Activated B cell treated with CpG ODN at 0.5 μM for 24 hours (primary cell): ENCODE results near the gene STXBP3. TPM values are rescaled to one million over a fixed set of nuclear protein-coding genes. Genes with fewer than 3 reads are reported as not detected.

Experiments used
- ATAC-seq: fragments of 200-7000 bp; cut with Tn5 transposase; one replicate; pipeline ENCODE4 v1.10.0; 2021; ENCODE audit warnings: low read depth, mild to moderate bottlenecking, moderate library complexity
- CTCF ChIA-PET: fragments of 350-600 bp; sonication (Branson Sonifier 250); formaldehyde crosslinking; loops from one replicate; lab custom pipeline; 2021; ENCODE audit warnings: antibody characterized with exemption; lab: Charles Lee
- POLR2A ChIA-PET: fragments of 350-600 bp; sonication (Branson Sonifier 250); formaldehyde crosslinking; loops from one replicate; lab custom pipeline; 2021; ENCODE audit warnings: antibody characterized with exemption; lab: Charles Lee
- DNase-seq: peaks from one replicate; pipeline ENCODE4 v3.0.0; 2022
- H3K27ac Mint-ChIP-seq: one replicate; pipeline ENCODE4 v1.8.0; 2020; ENCODE audit warnings: mixed read lengths
- H3K27me3 Mint-ChIP-seq: one replicate; pipeline ENCODE4 v1.8.0; 2021; ENCODE audit warnings: mixed read lengths
- H3K36me3 Mint-ChIP-seq: one replicate; pipeline ENCODE4 v1.8.0; 2021; ENCODE audit warnings: low read depth, mixed read lengths
- H3K4me1 Mint-ChIP-seq: one replicate; pipeline ENCODE4 v1.8.0; 2021; ENCODE audit warnings: mixed read lengths
- H3K4me3 Mint-ChIP-seq: one replicate; pipeline ENCODE4 v1.8.0; 2020; ENCODE audit warnings: mild to moderate bottlenecking, mixed read lengths
- H3K9me3 Mint-ChIP-seq: one replicate; pipeline ENCODE4 v1.8.0; 2020; ENCODE audit warnings: mixed read lengths
- intact Hi-C: fragments of 100-400 bp; cut with micrococcal nuclease; formaldehyde crosslinking; loops from one replicate; pipeline ENCODE4 v1.15.1; 2024
- total RNA-seq: library from RNA; stranded (reverse); gene quantifications from 2 replicates; pipeline ENCODE4 v1.2.3, GENCODE V29; 2022
- TF ChIP-seq, protein P1 (sequence below): fragments of 200-600 bp; IDR thresholded peaks from one replicate; pipeline ENCODE4 v1.8.0; 2022; ENCODE audit warnings: antibody characterized with exemption, mild to moderate bottlenecking

The STXBP3 gene
- total RNA-seq, 1 donor from 2014 or later: 46.4 TPM

DNA sequence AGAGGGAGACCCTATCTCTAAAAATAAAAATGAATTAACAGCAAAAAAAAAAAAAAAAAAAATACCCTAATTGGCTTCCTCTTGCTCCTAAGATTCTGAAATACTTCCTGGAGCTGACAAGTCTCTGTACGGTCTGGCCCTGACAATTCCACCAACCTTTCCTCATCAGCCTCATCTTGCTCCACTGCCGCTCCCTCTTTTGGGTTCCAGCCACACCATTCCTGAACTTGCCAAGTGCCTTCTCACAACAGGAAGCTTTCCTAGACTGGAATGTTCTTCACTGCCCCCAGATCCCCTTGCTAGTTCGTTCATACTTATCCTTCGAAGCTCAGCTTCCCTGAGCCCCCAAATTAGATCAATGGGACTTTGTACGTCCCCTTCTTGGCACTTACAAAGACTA lies 73.4 kb downstream of the STXBP3 start:
- POLR2A ChIA-PET: interaction anchor here (0.6 to 0.7 kb wide), 2 partner anchors 8 to 79 kb away, joined by 3 read pairs; no protein-coding TSS in a partner anchor
- no peaks in the 10 kb centered on the region for H3K36me3 Mint-ChIP-seq
- H3K27me3 Mint-ChIP-seq: peaks cover 5% of the 10 kb centered on the region
- no peak overlapping the region for H3K27ac Mint-ChIP-seq
- CTCF ChIA-PET: interaction anchor here (0.9 kb wide), 1 partner anchor 78 kb away, joined by 4 read pairs; no protein-coding TSS in a partner anchor
- H3K4me1 Mint-ChIP-seq: no peaks in the 10 kb centered on the region
- ATAC-seq (no peak), DNase-seq (no peak)
- no peaks in the 10 kb centered on the region for H3K9me3 Mint-ChIP-seq
- intact Hi-C loops: no loop called here
- H3K4me3 Mint-ChIP-seq: no peak overlapping the region
- TF ChIP-seq, protein P1, sequence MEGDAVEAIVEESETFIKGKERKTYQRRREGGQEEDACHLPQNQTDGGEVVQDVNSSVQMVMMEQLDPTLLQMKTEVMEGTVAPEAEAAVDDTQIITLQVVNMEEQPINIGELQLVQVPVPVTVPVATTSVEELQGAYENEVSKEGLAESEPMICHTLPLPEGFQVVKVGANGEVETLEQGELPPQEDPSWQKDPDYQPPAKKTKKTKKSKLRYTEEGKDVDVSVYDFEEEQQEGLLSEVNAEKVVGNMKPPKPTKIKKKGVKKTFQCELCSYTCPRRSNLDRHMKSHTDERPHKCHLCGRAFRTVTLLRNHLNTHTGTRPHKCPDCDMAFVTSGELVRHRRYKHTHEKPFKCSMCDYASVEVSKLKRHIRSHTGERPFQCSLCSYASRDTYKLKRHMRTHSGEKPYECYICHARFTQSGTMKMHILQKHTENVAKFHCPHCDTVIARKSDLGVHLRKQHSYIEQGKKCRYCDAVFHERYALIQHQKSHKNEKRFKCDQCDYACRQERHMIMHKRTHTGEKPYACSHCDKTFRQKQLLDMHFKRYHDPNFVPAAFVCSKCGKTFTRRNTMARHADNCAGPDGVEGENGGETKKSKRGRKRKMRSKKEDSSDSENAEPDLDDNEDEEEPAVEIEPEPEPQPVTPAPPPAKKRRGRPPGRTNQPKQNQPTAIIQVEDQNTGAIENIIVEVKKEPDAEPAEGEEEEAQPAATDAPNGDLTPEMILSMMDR: no peak

DNA sequence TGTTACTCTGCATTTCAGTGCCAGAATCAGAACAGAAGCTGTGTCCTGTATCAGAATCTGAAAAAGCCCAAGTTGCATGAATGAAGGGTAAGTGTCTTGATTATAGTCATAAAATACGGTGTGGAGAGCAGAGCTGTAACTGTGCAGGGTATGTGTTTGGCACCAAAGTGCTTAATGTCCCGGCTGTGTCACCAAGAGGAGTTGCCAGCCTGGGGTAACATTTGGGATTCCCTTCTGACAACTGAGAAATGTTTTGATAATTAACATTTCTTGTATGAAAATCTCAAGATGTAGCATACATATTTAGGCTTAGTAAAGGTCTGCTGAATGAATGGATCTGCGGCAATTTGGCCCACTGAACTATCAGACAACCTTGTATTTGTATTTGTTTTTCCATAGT lies 77.2 kb downstream of the STXBP3 start:
- ChIA-PET POLR2A (no interaction called here), CTCF (no interaction called here)
- H3K9me3 Mint-ChIP-seq: no peaks in the 10 kb centered on the region
- H3K36me3 Mint-ChIP-seq: no peaks in the 10 kb centered on the region
- TF ChIP-seq, protein P1: no peak
- ATAC-seq (no peak), DNase-seq (no peak)
- H3K4me1 Mint-ChIP-seq: no peaks in the 10 kb centered on the region
- H3K27me3 Mint-ChIP-seq: peaks cover 5% of the 10 kb centered on the region
- intact Hi-C loops: no loop called here
- H3K4me3 Mint-ChIP-seq: no peak overlapping the region
- no peak overlapping the region for H3K27ac Mint-ChIP-seq

DNA sequence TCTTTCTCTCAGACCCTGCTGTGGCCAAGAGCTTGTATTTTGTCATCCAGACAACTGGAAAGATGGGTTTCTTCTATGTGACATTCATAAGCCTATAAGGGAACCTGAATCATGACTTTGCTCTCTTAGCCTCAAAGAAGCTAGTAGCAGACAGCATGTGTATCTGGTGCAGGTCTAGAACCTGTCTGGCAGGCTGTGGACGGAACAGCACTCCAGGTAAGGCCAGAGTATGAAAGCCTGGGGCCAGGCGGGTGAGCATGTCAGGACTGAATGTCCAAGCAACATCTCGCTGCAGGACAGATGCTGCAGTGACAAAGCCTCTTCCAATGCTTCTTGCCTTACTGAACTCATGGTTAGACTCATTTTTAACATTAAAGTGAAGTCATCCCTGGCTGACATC lies 77.6 kb downstream of the STXBP3 start:
- H3K4me1 Mint-ChIP-seq: no peaks in the 10 kb centered on the region
- intact Hi-C loops: no loop called here
- ChIA-PET CTCF (no interaction called here), POLR2A (no interaction called here)
- no peaks in the 10 kb centered on the region for H3K9me3 Mint-ChIP-seq
- no peaks in the 10 kb centered on the region for H3K36me3 Mint-ChIP-seq
- H3K4me3 Mint-ChIP-seq: no peak overlapping the region
- no peak overlapping the region for H3K27ac Mint-ChIP-seq
- ATAC-seq (no peak), DNase-seq (no peak)
- TF ChIP-seq, protein P1: no peak
- H3K27me3 Mint-ChIP-seq: peaks cover 5% of the 10 kb centered on the region

DNA sequence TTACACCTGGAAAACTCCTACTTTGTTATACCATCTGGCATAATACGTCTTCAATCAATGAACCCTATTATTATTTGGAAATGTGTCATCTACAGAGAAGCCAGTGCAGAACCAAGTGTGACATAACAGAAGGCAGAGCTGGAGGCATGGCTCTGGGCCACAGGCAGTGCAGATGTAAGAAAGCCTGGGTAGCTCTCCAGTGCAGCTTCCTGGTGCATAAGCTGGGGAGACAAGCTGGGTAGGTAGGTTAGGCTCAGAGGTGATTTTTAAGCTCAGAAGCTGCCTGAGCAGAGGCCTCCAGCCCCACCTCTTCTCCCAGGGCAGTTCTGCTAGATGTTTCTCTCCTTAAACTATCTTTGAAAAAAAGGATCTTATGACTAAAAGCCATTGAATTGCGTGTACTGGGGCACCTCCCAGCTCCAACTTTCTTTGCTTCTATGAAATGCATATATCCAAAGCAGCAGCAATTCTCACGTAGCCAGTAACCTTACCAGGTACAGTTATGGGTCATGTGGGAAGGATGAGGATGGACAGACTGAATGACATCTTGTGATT lies 79.7 kb downstream of the STXBP3 start:
- ATAC-seq (no peak), DNase-seq (no peak)
- Mint-ChIP-seq H3K9me3 (no peaks in the 10 kb centered on the region), H3K27ac (no peak overlapping the region), H3K36me3 (no peaks in the 10 kb centered on the region), H3K4me1 (no peaks in the 10 kb centered on the region), H3K27me3 (peaks cover 2% of the 10 kb centered on the region), H3K4me3 (no peak overlapping the region)
- TF ChIP-seq, protein P1: no peak
- POLR2A ChIA-PET: no interaction called here
- intact Hi-C loops: no loop called here
- CTCF ChIA-PET: no interaction called here

DNA sequence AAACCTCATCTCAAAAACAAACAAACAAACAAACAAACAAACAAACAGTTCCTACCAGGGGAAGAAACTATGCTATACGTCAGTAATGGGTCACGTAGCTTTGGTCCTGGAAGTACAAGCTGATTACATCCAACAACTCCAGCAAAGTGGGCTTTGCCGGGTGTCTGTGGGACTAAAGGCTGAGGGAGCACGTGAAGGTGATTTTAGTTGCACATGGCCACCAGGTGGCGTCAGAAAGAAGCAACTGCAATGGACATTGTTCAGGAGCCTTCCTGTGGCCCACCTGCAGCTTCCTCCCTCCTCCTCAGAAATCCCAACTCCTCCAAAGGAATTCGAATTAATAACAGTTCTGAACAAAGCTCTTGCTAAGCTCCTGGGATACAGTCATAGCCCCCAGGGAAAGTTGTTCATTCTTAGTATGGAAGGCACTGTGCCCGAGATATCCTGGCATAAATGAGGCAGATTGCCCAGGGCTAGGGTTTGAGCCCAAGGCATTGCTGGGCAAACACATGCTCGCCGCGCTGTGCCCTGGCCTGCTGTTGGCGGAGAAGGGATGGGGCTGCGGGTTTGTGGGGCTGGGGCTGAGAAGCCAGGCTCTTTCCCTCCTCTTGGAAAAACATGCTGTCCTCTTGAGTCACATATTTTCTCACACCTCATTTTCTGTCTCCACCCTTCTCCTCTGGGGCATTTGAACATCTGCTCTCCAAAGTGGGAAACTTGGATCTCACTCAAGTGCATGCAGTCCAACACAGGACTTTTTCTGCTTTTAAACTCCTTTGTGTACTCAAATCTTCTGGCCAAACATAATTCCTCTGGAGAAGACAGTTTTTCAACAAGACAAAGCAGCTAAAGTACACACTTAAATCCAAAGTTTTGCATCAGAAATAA lies 81.8 kb downstream of the STXBP3 start:
- ATAC-seq (no peak), DNase-seq (no peak)
- no peaks in the 10 kb centered on the region for H3K36me3 Mint-ChIP-seq
- no peak overlapping the region for H3K27ac Mint-ChIP-seq
- intact Hi-C loops: no loop called here
- TF ChIP-seq, protein P1: no peak
- ChIA-PET POLR2A (no interaction called here), CTCF (no interaction called here)
- no peaks in the 10 kb centered on the region for H3K9me3 Mint-ChIP-seq
- no peak overlapping the region for H3K4me3 Mint-ChIP-seq
- peaks cover 2% of the 10 kb centered on the region for H3K4me1 Mint-ChIP-seq
- H3K27me3 Mint-ChIP-seq: no peaks in the 10 kb centered on the region
